Measurements from ENCODE around the gene SIGLEC1.

- TF ChIP-seq CTCF (conservative IDR thresholded peaks at IDR 0.05 in 1 of 2, IDR thresholded peaks at IDR 0.05 in 1 of 2; ENCODE audit: low read depth in 1 of 2, low read length in 2 of 2) (no peak), EZH2 (IDR thresholded peaks at IDR 0.05; ENCODE audit: low read length, missing control alignments) (peak; percentile 13)
Measured at GRCh38 chr20:3698591-3699001, 13.8 kb downstream of the SIGLEC1 start.

Measured in fibroblast of lung (primary cell).